PFSK-1 (cell line): ENCODE results near the gene ACKR2.

Source experiments
- POLR2AphosphoS5 ChIP-seq: IDR thresholded peaks from 2 replicates; pipeline ENCODE4 v1.6.1; 2012; ENCODE audit warnings: low read depth, mild to moderate bottlenecking, control low read depth, low read length, moderate library complexity
- REST ChIP-seq, 2 experiments: IDR thresholded peaks; 2 replicates each; pipeline versions ENCODE4 v1.6.1 to v1.8.0; 2011 to 2012; ENCODE audit warnings: low read depth in 2 of 2, low read length in 2 of 2, control low read depth in 1 of 2, inconsistent platforms in 1 of 2, mild to moderate bottlenecking in 1 of 2, moderate library complexity in 1 of 2; ENCODE audit not compliant: insufficient read depth in 1 of 2
- TAF1 ChIP-seq: IDR thresholded peaks from 2 replicates; pipeline ENCODE4 v1.6.1; 2012; ENCODE audit warnings: low read length, control low read depth, borderline replicate concordance; ENCODE audit not compliant: insufficient read depth

DNA sequence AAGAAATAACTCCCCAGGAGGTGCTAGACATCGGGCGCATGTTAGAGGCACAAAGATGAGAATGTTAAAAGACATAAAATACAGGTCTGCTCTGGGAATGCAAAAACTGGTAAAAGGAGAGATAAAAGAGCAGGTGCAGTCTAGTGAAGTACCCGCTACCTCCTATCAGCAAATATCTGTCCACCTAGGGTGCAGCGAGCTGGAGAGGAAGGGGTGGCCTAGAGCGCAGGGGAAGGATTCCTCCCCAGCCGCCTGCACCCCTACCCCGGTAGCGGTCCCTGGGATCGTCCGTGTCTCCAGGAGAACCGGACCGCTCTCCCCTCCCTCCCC is 96.5 kb downstream of the ACKR2 start:
- no peak for TF ChIP-seq REST (IDR thresholded peaks at IDR 0.05; ENCODE audit: insufficient read depth in 1 of 2, low read depth in 2 of 2, low read length in 2 of 2)
- no peak for TF ChIP-seq TAF1
- TF ChIP-seq POLR2AphosphoS5 = no peak
